HL-60 (cell line): ENCODE data around the gene EHBP1.

Experiments
- DNase-seq, 2 experiments: peaks; one replicate each; pipeline ENCODE4 v3.0.0-alpha.2; 2010 to 2020; ENCODE audit warnings: low read depth in 1 of 2, low spot score in 1 of 2
- H3K27ac ChIP-seq: fragments of 250-450 bp; sonication (Bioruptor Pico); replicated peaks from 2 replicates; pipeline ENCODE4 v1.5.1; 2020; ENCODE audit warnings: mild to moderate bottlenecking, moderate library complexity
- H3K27me3 ChIP-seq: fragments of 250-450 bp; sonication (Bioruptor Pico); 2 replicates; pipeline ENCODE4 v1.5.1; 2021; ENCODE audit warnings: mild to moderate bottlenecking, moderate library complexity; ENCODE audit not compliant: insufficient read depth, poor library complexity, severe bottlenecking
- H3K4me3 ChIP-seq: replicated peaks from 2 replicates; pipeline ENCODE4 v1.5.1; 2011; ENCODE audit warnings: mild to moderate bottlenecking, control low read depth, low read length; ENCODE audit not compliant: insufficient read depth
- GABPA ChIP-seq: IDR thresholded peaks from 2 replicates; pipeline ENCODE4 v1.6.1; 2012; ENCODE audit warnings: low read depth
- POLR2AphosphoS5 ChIP-seq: IDR thresholded peaks from 2 replicates; pipeline ENCODE4 v1.6.1; 2012; ENCODE audit warnings: low read depth
- SPI1 ChIP-seq: IDR thresholded peaks from 2 replicates; pipeline ENCODE4 v1.6.1; 2012; ENCODE audit warnings: low read depth, mild to moderate bottlenecking, borderline replicate concordance
- TF ChIP-seq, protein P1 (sequence below): IDR thresholded peaks from one replicate; pipeline ENCODE4 v1.5.1; 2011; ENCODE audit warnings: low read length, control low read depth, inconsistent platforms; ENCODE audit not compliant: insufficient read depth
- TF ChIP-seq, protein P2 (sequence below): IDR thresholded peaks from 2 replicates; pipeline ENCODE4 v1.6.1; 2012; ENCODE audit warnings: low read depth; ENCODE audit not compliant: insufficient replicate concordance

Gene EHBP1

DNA sequence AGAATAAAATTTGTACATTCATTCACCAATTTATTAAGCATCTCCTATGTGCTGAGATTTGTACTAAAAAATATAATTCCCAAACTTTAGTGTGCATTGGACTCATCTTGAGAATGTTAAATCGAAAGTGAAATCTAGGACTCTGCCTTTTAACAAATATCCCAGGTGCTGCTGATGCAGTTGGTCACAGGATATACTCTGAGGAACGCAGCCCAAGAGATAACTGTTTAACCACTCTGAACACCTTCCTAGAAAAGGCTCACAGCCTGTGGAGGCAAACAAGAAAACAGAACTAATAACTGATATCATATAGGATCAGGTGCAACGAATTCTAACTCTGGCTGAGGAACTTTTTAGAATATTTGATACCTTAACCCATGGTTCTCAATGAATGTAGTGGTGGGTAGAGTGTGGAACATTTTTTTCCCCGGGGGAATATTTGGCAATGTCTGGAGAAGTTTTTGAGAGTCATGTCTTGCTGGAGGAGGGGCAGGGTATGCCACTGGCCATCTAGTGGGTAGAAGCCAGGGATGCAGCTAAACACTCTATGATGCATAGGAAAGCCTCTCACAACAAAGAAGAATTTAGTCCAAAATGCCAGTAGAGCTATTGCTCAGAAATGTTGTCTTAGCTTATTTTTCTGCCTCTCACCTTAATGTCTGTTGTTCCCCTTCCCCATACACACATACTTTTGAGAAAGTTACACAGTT is 96.5 kb downstream of the EHBP1 start:
- Histone ChIP-seq H3K27me3 (no peaks in the 10 kb centered on the region), H3K27ac (no peak overlapping the region), H3K4me3 (no peak overlapping the region)
- no peak for DNase-seq
- no peak for TF ChIP-seq POLR2AphosphoS5
- no peak for TF ChIP-seq GABPA
- TF ChIP-seq, protein P1, sequence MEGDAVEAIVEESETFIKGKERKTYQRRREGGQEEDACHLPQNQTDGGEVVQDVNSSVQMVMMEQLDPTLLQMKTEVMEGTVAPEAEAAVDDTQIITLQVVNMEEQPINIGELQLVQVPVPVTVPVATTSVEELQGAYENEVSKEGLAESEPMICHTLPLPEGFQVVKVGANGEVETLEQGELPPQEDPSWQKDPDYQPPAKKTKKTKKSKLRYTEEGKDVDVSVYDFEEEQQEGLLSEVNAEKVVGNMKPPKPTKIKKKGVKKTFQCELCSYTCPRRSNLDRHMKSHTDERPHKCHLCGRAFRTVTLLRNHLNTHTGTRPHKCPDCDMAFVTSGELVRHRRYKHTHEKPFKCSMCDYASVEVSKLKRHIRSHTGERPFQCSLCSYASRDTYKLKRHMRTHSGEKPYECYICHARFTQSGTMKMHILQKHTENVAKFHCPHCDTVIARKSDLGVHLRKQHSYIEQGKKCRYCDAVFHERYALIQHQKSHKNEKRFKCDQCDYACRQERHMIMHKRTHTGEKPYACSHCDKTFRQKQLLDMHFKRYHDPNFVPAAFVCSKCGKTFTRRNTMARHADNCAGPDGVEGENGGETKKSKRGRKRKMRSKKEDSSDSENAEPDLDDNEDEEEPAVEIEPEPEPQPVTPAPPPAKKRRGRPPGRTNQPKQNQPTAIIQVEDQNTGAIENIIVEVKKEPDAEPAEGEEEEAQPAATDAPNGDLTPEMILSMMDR: no peak
- TF ChIP-seq, protein P2, sequence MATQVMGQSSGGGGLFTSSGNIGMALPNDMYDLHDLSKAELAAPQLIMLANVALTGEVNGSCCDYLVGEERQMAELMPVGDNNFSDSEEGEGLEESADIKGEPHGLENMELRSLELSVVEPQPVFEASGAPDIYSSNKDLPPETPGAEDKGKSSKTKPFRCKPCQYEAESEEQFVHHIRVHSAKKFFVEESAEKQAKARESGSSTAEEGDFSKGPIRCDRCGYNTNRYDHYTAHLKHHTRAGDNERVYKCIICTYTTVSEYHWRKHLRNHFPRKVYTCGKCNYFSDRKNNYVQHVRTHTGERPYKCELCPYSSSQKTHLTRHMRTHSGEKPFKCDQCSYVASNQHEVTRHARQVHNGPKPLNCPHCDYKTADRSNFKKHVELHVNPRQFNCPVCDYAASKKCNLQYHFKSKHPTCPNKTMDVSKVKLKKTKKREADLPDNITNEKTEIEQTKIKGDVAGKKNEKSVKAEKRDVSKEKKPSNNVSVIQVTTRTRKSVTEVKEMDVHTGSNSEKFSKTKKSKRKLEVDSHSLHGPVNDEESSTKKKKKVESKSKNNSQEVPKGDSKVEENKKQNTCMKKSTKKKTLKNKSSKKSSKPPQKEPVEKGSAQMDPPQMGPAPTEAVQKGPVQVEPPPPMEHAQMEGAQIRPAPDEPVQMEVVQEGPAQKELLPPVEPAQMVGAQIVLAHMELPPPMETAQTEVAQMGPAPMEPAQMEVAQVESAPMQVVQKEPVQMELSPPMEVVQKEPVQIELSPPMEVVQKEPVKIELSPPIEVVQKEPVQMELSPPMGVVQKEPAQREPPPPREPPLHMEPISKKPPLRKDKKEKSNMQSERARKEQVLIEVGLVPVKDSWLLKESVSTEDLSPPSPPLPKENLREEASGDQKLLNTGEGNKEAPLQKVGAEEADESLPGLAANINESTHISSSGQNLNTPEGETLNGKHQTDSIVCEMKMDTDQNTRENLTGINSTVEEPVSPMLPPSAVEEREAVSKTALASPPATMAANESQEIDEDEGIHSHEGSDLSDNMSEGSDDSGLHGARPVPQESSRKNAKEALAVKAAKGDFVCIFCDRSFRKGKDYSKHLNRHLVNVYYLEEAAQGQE: no peak
- no peak for TF ChIP-seq SPI1

DNA sequence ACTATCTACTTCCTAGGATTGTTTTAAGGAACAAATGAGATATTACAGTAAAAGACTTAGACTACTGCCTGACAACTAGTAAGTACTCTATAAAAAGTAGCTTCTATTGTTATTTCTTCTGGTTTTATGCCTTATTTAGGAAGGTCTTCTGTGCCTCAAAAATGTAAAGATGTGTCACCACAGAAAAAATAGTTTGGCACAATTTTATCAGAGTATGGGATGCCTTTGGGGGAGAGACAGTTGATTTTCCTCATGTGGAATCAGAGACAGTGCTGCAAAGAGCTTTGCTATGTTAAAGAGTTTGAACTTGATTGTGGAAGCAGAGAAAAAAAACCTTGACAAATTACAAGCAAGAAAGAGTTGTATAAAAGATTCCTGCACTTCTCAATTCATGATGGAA is 98.4 kb downstream of the EHBP1 start:
- no peak overlapping the region for H3K27ac ChIP-seq
- H3K27me3 ChIP-seq: no peaks in the 10 kb centered on the region
- no peak overlapping the region for H3K4me3 ChIP-seq
- TF ChIP-seq, protein P1: no peak
- TF ChIP-seq GABPA: no peak
- no peak for TF ChIP-seq POLR2AphosphoS5
- TF ChIP-seq SPI1: no peak
- TF ChIP-seq, protein P2: no peak
- no peak for DNase-seq

DNA sequence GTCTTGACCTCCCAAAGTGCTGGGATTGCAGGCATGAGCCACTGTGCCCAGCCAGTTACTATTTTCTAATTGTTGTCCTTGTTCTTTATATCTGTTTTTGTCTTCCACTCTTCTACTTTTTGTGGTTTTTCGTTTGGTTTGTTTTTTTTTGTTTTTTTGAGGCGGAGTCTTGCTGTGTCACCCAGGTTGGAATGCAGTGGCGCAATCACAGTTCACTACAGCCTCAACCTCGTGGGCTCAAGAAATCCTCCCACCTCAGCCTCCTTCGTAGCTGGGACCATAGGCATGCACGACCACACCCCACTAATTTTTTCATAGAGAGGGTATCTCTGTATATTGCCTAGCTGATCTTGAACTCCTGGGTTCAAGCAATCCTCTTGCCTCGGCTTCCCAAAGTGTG is 100.7 kb downstream of the EHBP1 start:
- Histone ChIP-seq H3K27ac (no peak overlapping the region), H3K27me3 (no peaks in the 10 kb centered on the region), H3K4me3 (no peak overlapping the region)
- TF ChIP-seq, protein P1: no peak
- TF ChIP-seq, protein P2: no peak
- no peak for TF ChIP-seq SPI1
- no peak for TF ChIP-seq GABPA
- TF ChIP-seq POLR2AphosphoS5: no peak
- no peak for DNase-seq
